ENCODE measurements around the gene CACNA1E. TPM values are rescaled to one million over a fixed set of nuclear protein-coding genes. Genes with fewer than 3 reads are reported as not detected.

Gene CACNA1E
- total RNA-seq, 1 donor from 2014 or later, result not detected

GRCh38 chr1:181504399-181504842 lies 21.1 kb downstream of the CACNA1E start:
- no peak for DNase-seq (ENCODE audit: extremely low spot score, unreplicated experiment)
- no peaks in the 10 kb centered on the region for H3K27me3 Mint-ChIP-seq (ENCODE audit: unreplicated experiment)
- no peak overlapping the region for H3K27ac Mint-ChIP-seq (ENCODE audit: unreplicated experiment)
- no peaks in the 10 kb centered on the region for H3K36me3 Mint-ChIP-seq (ENCODE audit: unreplicated experiment)
- no peak overlapping the region for H3K4me3 Mint-ChIP-seq (ENCODE audit: unreplicated experiment)
- H3K9me3 Mint-ChIP-seq (ENCODE audit: unreplicated experiment), result no peaks in the 10 kb centered on the region
- no peaks in the 10 kb centered on the region for H3K4me1 Mint-ChIP-seq (ENCODE audit: unreplicated experiment)
- no peak for TF ChIP-seq CTCF (IDR thresholded peaks at IDR 0.05)

- Mint-ChIP-seq H3K27ac (ENCODE audit: unreplicated experiment) (no peak overlapping the region), H3K4me1 (ENCODE audit: unreplicated experiment) (no peaks in the 10 kb centered on the region), H3K36me3 (ENCODE audit: unreplicated experiment) (no peaks in the 10 kb centered on the region), H3K4me3 (ENCODE audit: unreplicated experiment) (no peak overlapping the region), H3K27me3 (ENCODE audit: unreplicated experiment) (no peaks in the 10 kb centered on the region), H3K9me3 (ENCODE audit: unreplicated experiment) (no peaks in the 10 kb centered on the region)
- no peak for DNase-seq (ENCODE audit: extremely low spot score, unreplicated experiment)
- TF ChIP-seq CTCF (IDR thresholded peaks at IDR 0.05), result no peak
Observed at GRCh38 chr1:181506563-181507353, 23.4 kb downstream of the CACNA1E start.

- DNase-seq (ENCODE audit: extremely low spot score, unreplicated experiment), result no peak
- no peaks in the 10 kb centered on the region for H3K4me1 Mint-ChIP-seq (ENCODE audit: unreplicated experiment)
- H3K9me3 Mint-ChIP-seq (ENCODE audit: unreplicated experiment), result no peaks in the 10 kb centered on the region
- H3K27ac Mint-ChIP-seq (ENCODE audit: unreplicated experiment), result no peak overlapping the region
- no peak for TF ChIP-seq CTCF (IDR thresholded peaks at IDR 0.05)
- H3K27me3 Mint-ChIP-seq (ENCODE audit: unreplicated experiment), result no peaks in the 10 kb centered on the region
- no peaks in the 10 kb centered on the region for H3K36me3 Mint-ChIP-seq (ENCODE audit: unreplicated experiment)
- no peak overlapping the region for H3K4me3 Mint-ChIP-seq (ENCODE audit: unreplicated experiment)
Observed at GRCh38 chr1:181508486-181509165, 25.3 kb downstream of the CACNA1E start.

DNA sequence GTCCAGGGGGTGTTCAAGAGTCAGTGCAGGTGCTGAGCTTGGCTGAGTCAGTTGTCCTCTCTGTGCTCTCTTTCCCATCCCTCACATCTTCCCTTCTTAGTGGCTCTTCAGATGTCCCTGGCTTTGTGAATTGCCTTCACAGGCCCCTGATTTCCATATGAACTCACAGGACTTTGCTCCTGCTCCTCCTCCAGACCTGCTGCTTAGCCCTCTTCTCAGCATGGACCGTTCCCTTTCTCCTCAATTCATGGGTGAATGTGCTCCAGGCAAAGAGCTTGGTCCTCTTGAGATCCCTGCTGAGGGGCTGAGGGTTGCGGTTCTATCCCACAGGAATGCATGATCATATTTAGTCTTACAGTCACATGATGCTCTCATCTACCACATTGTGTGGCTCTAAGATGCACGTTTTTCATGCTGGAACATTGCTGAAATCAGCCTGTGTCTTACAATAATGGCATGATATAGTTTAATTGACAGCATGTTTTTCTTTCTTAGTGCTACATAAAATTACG lies 30.5 kb downstream of the CACNA1E start:
- Mint-ChIP-seq H3K9me3 (ENCODE audit: unreplicated experiment) (no peaks in the 10 kb centered on the region), H3K27ac (ENCODE audit: unreplicated experiment) (no peak overlapping the region), H3K4me1 (ENCODE audit: unreplicated experiment) (no peaks in the 10 kb centered on the region), H3K4me3 (ENCODE audit: unreplicated experiment) (no peak overlapping the region), H3K36me3 (ENCODE audit: unreplicated experiment) (no peaks in the 10 kb centered on the region), H3K27me3 (ENCODE audit: unreplicated experiment) (no peaks in the 10 kb centered on the region)
- TF ChIP-seq CTCF (IDR thresholded peaks at IDR 0.05), result no peak
- DNase-seq (ENCODE audit: extremely low spot score, unreplicated experiment), result peak; percentile 59
